HUES48 (cell line): ENCODE data around the gene PRKD2.

Experiments
- H3K27ac ChIP-seq: one replicate; pipeline ENCODE4 v1.7.0; 2013; ENCODE audit warnings: low read depth, low read length, inconsistent platforms
- H3K27me3 ChIP-seq: 2 replicates; pipeline ENCODE4 v1.6.1; 2013; ENCODE audit warnings: mild to moderate bottlenecking, low read length; ENCODE audit not compliant: control insufficient read depth, insufficient read depth
- H3K36me3 ChIP-seq: 2 replicates; pipeline ENCODE4 v1.6.1; 2013; ENCODE audit warnings: low read length; ENCODE audit not compliant: control insufficient read depth, insufficient read depth
- H3K4me1 ChIP-seq: 2 replicates; pipeline ENCODE4 v1.6.1; 2013; ENCODE audit warnings: mild to moderate bottlenecking, low read length; ENCODE audit not compliant: control insufficient read depth, insufficient read depth
- H3K4me3 ChIP-seq: 2 replicates; pipeline ENCODE4 v1.5.1; 2013; ENCODE audit warnings: mild to moderate bottlenecking, low read depth, low read length
- H3K9ac ChIP-seq: 2 replicates; pipeline ENCODE4 v1.6.1; 2013; ENCODE audit warnings: mild to moderate bottlenecking, low read depth, low read length, moderate library complexity
- H3K9me3 ChIP-seq: 2 replicates; pipeline ENCODE4 v1.6.1; 2013; ENCODE audit warnings: low read length; ENCODE audit not compliant: control insufficient read depth, insufficient read depth

The PRKD2 gene

DNA sequence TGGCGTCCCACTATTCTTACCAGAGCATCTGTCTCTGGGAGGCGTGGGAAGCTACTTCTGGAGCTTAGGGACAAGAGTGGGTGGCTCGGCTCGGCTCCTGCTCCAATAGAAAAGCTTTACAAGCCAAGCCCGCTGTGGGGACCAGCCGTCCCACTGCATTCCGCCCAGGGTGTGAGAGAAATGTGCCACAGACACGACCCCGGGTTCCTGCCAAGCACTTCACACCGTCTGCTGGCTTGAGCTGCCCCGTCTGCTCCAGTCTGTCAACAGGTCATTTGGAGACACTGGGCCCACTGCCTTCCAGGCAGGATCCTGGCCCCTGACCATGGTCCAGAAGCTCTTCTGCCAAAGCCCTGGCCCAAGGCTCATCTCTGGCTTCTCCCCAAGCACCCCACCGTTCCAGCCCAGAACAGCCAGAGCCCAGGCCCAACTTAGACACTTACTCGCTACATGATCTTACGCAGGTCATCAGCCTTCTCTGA is 22.4 kb upstream of the PRKD2 start:
- Histone ChIP-seq H3K36me3 (peaks cover 47% of the 10 kb centered on the region), H3K9me3 (no peaks in the 10 kb centered on the region), H3K9ac (no peak overlapping the region), H3K4me3 (no peak overlapping the region), H3K4me1 (peaks cover 7% of the 10 kb centered on the region; the same call in 1 of the 2 replicates), H3K27ac (no peak overlapping the region), H3K27me3 (no peaks in the 10 kb centered on the region)

- H3K4me1 ChIP-seq: peaks cover 3% of the 10 kb centered on the region; the same call in 1 of the 2 replicates
- H3K9me3 ChIP-seq: no peaks in the 10 kb centered on the region
- no peak overlapping the region for H3K9ac ChIP-seq
- H3K36me3 ChIP-seq: peaks cover 63% of the 10 kb centered on the region
- H3K27me3 ChIP-seq: no peaks in the 10 kb centered on the region
- no peak overlapping the region for H3K4me3 ChIP-seq
- H3K27ac ChIP-seq: no peak overlapping the region
Measured at GRCh38 chr19:46737761-46738171, 20.9 kb upstream of the PRKD2 start.

GRCh38 chr19:46737298-46737654 is 20.4 kb upstream of the PRKD2 start:
- Histone ChIP-seq H3K36me3 (peaks cover 67% of the 10 kb centered on the region), H3K4me1 (peaks cover 3% of the 10 kb centered on the region; the same call in 1 of the 2 replicates), H3K27ac (no peak overlapping the region), H3K9me3 (no peaks in the 10 kb centered on the region), H3K27me3 (no peaks in the 10 kb centered on the region), H3K9ac (no peak overlapping the region), H3K4me3 (no peak overlapping the region)

GRCh38 chr19:46736531-46737297 is 19.8 kb upstream of the PRKD2 start:
- no peak overlapping the region for H3K4me3 ChIP-seq
- H3K9me3 ChIP-seq: no peaks in the 10 kb centered on the region
- no peak overlapping the region for H3K9ac ChIP-seq
- no peaks in the 10 kb centered on the region for H3K27me3 ChIP-seq
- peaks cover 67% of the 10 kb centered on the region for H3K36me3 ChIP-seq
- H3K4me1 ChIP-seq: peaks cover 3% of the 10 kb centered on the region; the same call in 1 of the 2 replicates
- no peak overlapping the region for H3K27ac ChIP-seq

GRCh38 chr19:46733690-46734292 is 16.9 kb upstream of the PRKD2 start:
- Histone ChIP-seq H3K4me1 (no peaks in the 10 kb centered on the region), H3K4me3 (no peak overlapping the region), H3K27me3 (no peaks in the 10 kb centered on the region), H3K9me3 (no peaks in the 10 kb centered on the region), H3K9ac (no peak overlapping the region), H3K36me3 (peaks cover 91% of the 10 kb centered on the region), H3K27ac (no peak overlapping the region)

GRCh38 chr19:46732966-46733689 is 16.2 kb upstream of the PRKD2 start:
- Histone ChIP-seq H3K4me1 (no peaks in the 10 kb centered on the region), H3K27ac (no peak overlapping the region), H3K36me3 (peaks cover 90% of the 10 kb centered on the region), H3K4me3 (no peak overlapping the region), H3K9me3 (no peaks in the 10 kb centered on the region), H3K9ac (no peak overlapping the region), H3K27me3 (no peaks in the 10 kb centered on the region)

DNA sequence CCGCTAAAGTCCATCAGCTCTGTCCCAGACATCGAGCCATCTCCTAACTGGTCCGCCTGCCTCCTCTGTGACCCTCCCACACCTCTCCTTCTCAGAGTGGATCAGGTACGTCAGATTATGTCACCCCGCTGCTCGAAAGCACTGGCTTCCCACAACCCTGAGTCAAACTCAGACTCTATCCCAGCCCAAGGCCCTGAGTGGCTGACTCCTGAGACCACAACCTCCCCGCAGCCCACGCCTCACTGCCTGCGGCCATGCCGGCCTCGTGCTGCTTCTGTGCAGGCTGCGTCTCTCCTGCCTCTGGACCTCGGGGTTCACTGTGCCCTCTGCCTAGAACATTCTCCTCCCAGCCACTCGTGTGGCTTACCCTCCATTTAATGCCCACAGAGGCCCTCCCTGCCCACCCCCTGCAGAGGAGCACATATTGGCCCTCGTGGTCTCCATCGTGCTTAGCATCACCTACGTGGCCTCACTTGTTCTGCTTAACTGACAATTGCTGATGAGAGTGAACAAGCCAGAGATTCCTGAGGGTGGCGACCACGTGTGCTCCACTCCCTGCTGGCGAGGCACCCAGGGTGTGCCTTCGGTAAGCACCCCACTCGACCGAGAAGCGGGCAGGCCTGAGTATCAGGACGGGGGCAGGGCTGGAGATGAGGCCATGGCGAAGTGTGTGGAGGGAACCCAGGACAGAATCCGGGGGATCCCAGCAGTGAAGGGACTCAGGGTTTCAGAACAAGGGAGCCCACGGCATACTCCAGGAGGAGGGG is 15.4 kb upstream of the PRKD2 start:
- no peaks in the 10 kb centered on the region for H3K9me3 ChIP-seq
- H3K27me3 ChIP-seq: no peaks in the 10 kb centered on the region
- H3K4me1 ChIP-seq: no peaks in the 10 kb centered on the region
- no peak overlapping the region for H3K27ac ChIP-seq
- H3K9ac ChIP-seq: no peak overlapping the region
- H3K4me3 ChIP-seq: no peak overlapping the region
- H3K36me3 ChIP-seq: peaks cover 90% of the 10 kb centered on the region

GRCh38 chr19:46731584-46731983 is 14.7 kb upstream of the PRKD2 start:
- Histone ChIP-seq H3K9ac (no peak overlapping the region), H3K4me1 (no peaks in the 10 kb centered on the region), H3K4me3 (no peak overlapping the region), H3K36me3 (peaks cover 90% of the 10 kb centered on the region), H3K9me3 (no peaks in the 10 kb centered on the region), H3K27ac (no peak overlapping the region), H3K27me3 (no peaks in the 10 kb centered on the region)

DNA sequence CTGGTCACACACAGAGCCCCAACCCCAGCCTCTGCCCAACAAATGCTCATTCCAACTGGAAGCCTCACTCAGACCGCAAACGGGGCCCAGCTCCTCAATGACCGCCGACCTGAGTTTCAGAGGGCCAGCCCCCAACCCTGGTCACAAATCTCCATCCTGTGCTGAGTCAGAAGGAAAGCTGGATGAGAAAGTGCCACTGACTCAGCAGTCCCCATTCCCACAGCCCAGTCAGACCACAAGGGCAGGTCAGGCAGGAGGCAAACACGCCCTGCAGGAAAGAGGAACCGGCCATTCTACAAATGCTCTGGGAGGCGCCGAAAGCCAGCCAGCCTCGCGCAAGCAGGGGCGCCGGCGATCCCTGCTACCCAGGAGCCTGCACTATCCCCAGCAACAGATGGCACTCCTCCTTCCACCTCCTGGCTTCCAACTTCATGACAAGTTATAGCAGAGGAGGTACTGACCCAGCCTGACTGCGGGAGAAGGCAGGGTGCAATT is 14.1 kb upstream of the PRKD2 start:
- no peak overlapping the region for H3K9ac ChIP-seq
- H3K9me3 ChIP-seq: no peaks in the 10 kb centered on the region
- no peak overlapping the region for H3K4me3 ChIP-seq
- no peak overlapping the region for H3K27ac ChIP-seq
- H3K4me1 ChIP-seq: no peaks in the 10 kb centered on the region
- peaks cover 91% of the 10 kb centered on the region for H3K36me3 ChIP-seq
- H3K27me3 ChIP-seq: no peaks in the 10 kb centered on the region

- Histone ChIP-seq H3K9me3 (no peaks in the 10 kb centered on the region), H3K27ac (no peak overlapping the region), H3K4me1 (no peaks in the 10 kb centered on the region), H3K36me3 (peaks cover 93% of the 10 kb centered on the region), H3K27me3 (no peaks in the 10 kb centered on the region), H3K9ac (no peak overlapping the region), H3K4me3 (no peak overlapping the region)
Measured at GRCh38 chr19:46730595-46730994, 13.7 kb upstream of the PRKD2 start.
